HG02840 (cell line): Measurements from ENCODE around the gene LRRC27.
"Not testable (repeated sequence)": the region's sequence is repeated elsewhere in the genome, so short reads cannot be mapped to it uniquely, and the experiment has no call there.

Experiments
- ATAC-seq: cut with Tn5 transposase; IDR thresholded peaks from one replicate; pipeline ENCODE4 v1.9.1; 2021; ENCODE audit warnings: mild to moderate bottlenecking, moderate library complexity, moderate number of reproducible peaks; ENCODE audit not compliant: unreplicated experiment, low FRiP score

The LRRC27 gene

GRCh38 chr10:132369636-132370185 is 37.7 kb downstream of the LRRC27 start:
- ATAC-seq: no peak

- ATAC-seq: no peak
Measured at GRCh38 chr10:132370426-132371340, 38.7 kb downstream of the LRRC27 start.

GRCh38 chr10:132371641-132372081 is 39.7 kb downstream of the LRRC27 start:
- ATAC-seq: no peak

GRCh38 chr10:132372516-132373095 is 40.6 kb downstream of the LRRC27 start:
- ATAC-seq: no peak

GRCh38 chr10:132373241-132373955 is 41.4 kb downstream of the LRRC27 start:
- ATAC-seq: no peak

GRCh38 chr10:132374176-132374575 is 42.2 kb downstream of the LRRC27 start:
- no peak for ATAC-seq

GRCh38 chr10:132374612-132375011 is 42.6 kb downstream of the LRRC27 start:
- no peak for ATAC-seq

GRCh38 chr10:132375116-132375794 is 43.3 kb downstream of the LRRC27 start:
- ATAC-seq: no peak

- ATAC-seq: no peak
Measured at GRCh38 chr10:132375795-132376297, 43.9 kb downstream of the LRRC27 start.

- ATAC-seq: no peak
Measured at GRCh38 chr10:132376394-132376851, 44.4 kb downstream of the LRRC27 start.

GRCh38 chr10:132377326-132377725 is 45.3 kb downstream of the LRRC27 start:
- no peak for ATAC-seq

GRCh38 chr10:132379026-132379425 is 47.0 kb downstream of the LRRC27 start:
- ATAC-seq: not testable (repeated sequence)

GRCh38 chr10:132380986-132381385 is 49.0 kb downstream of the LRRC27 start:
- not testable (repeated sequence) for ATAC-seq

- ATAC-seq: no peak
Measured at GRCh38 chr10:132381741-132382140, 49.7 kb downstream of the LRRC27 start.

GRCh38 chr10:132382231-132382922 is 50.4 kb downstream of the LRRC27 start:
- ATAC-seq: no peak

- ATAC-seq: no peak
Measured at GRCh38 chr10:132383101-132383500, 51.1 kb downstream of the LRRC27 start.

- no peak for ATAC-seq
Measured at GRCh38 chr10:132383751-132384196, 51.8 kb downstream of the LRRC27 start.

- no peak for ATAC-seq
Measured at GRCh38 chr10:132384618-132385388, 52.8 kb downstream of the LRRC27 start.

GRCh38 chr10:132385389-132385667 is 53.3 kb downstream of the LRRC27 start:
- no peak for ATAC-seq
